Ovary (tissue), 9 donors: ENCODE results near the gene LDAH. TPM values are rescaled to one million over a fixed set of nuclear protein-coding genes. Genes with fewer than 3 reads are reported as not detected.
"Not testable (repeated sequence)": the region's sequence is repeated elsewhere in the genome, so short reads cannot be mapped to it uniquely, and the experiment has no call there.

Source experiments
- DNase-seq, 5 donors: peaks; one replicate each; pipeline ENCODE4 v3.0.0-alpha.2; 2019 to 2020
- H3K27ac ChIP-seq, 2 donors: fragments of 200-600 bp; one replicate each; pipeline versions ENCODE4 v1.5.1 to v1.8.0; 2019 to 2022
- H3K27me3 ChIP-seq: fragments of 200-600 bp; one replicate; pipeline ENCODE4 v1.8.0; 2022
- H3K36me3 ChIP-seq: fragments of 200-600 bp; sonication (generic); one replicate; pipeline ENCODE4 v1.5.1; 2019
- H3K4me1 ChIP-seq: one replicate; pipeline ENCODE4 v1.8.1; 2013; ENCODE audit warnings: mild to moderate bottlenecking, moderate library complexity; ENCODE audit not compliant: insufficient read depth
- H3K4me3 ChIP-seq: fragments of 200-600 bp; sonication (generic); one replicate; pipeline ENCODE4 v1.5.1; 2017
- H3K9me3 ChIP-seq, 2 donors: fragments of 200-600 bp in 1 of 2; sonication (generic) in 1 of 2; one replicate each; pipeline versions ENCODE4 v1.5.1 to v1.8.1; 2013 to 2019; ENCODE audit warnings: mild to moderate bottlenecking in 1 of 2, moderate library complexity in 1 of 2
- EP300 ChIP-seq: sonication (generic); formaldehyde crosslinking; IDR thresholded peaks from one replicate; pipeline ENCODE4 v1.6.1; 2017; ENCODE audit warnings: antibody characterized with exemption
- POLR2A ChIP-seq: fragments of 450-650 bp; IDR thresholded peaks from one replicate; pipeline ENCODE4 v1.6.1; 2017; ENCODE audit warnings: antibody characterized with exemption, mild to moderate bottlenecking, moderate library complexity
- WGBS, 3 donors: extraction: QIAGEN DNeasy Blood & Tissue Kit in 1 of 3; methylation state at CpG; one replicate each; pipeline versions ENCODE4 v1.1.5 to v1.1.7; 2013 to 2017; 5-methylcytosine and 5-hydroxymethylcytosine counted together
- intact Hi-C, 4 donors: fragments of 100-400 bp; cut with DNase I; formaldehyde crosslinking; loops; one replicate each; pipeline versions ENCODE4 v1.11.0 to v1.15.1; 2022 to 2023
- polyA plus RNA-seq, 2 donors: library from polyadenylated mRNA; stranded (reverse); fragments of 200-250 nt in 1 of 2; fragments of 350-450 nt in 1 of 2; fragmentation: Illumina TruSeq in 1 of 2; extraction: RNeasy Lipid Tissue Mini Kit (QIAGEN cat#74804) in 1 of 2; gene quantifications; one replicate each; pipeline ENCODE4 v1.2.3, GENCODE V29; 2013 to 2014
- total RNA-seq, 7 donors: library from RNA; depleted of rRNA in 2 of 7; stranded (reverse); fragments of >200 nt in 2 of 7; fragmentation: NEBNext Ultra II Directional in 3 of 7; extraction: Animal tissue kit (Norgen Biotek cat#: 25700) in 3 of 7; gene quantifications; one replicate each; pipeline versions ENCODE4 v1.1.0 to v1.2.4, GENCODE V29; 2016 to 2023
- TF ChIP-seq, protein P1 (sequence below), 3 donors: fragments of 450-650 bp in 2 of 3; fragments of 200-600 bp in 1 of 3; IDR thresholded peaks; one replicate each; pipeline versions ENCODE4 v1.5.1 to v1.8.0; 2016 to 2022; ENCODE audit warnings: antibody characterized with exemption in 3 of 3, mild to moderate bottlenecking in 1 of 3
- donor health status: DM: no; HTN: no; CAD: no; lungs with moderate emphysema.
- donor health status: DM: no; HTN: no; CAD: no.
- donor health status: Bipolar disorder and iron deficiency.
- donor health status: DM: yes; HTN: yes; CAD: no.
- donor health status: DM: no; HTN: no; CAD: no.
- donor health status: DM: yes; HTN: yes; CAD: no.

Gene LDAH
- total and polyA plus RNA-seq, 9 donors = 4.0 to 21.0 (median 11.0) TPM

DNA sequence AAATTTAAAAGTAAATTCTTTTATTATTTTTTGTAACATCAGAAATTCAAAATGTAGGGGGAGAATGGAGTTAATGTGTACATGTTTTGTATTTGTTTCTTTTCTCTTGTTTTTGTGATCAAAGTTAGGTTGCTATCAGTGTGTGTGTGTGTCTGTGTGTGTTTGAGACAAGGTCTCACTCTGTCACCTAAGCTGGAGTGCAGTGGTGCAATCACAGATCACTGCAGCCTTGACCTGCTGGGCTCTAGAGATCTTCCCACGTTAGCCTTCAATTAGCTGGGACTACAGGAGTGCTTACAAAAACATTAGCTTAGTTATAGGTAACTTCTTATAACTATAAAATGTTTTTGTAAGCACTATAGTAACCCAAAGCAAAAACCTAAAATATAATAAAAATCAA, 105.3 kb downstream of the LDAH start:
- intact Hi-C loops = no loop called here
- Histone ChIP-seq H3K27me3 (no peaks in the 10 kb centered on the region), H3K4me3 (no peak overlapping the region), H3K4me1 (no peaks in the 10 kb centered on the region), H3K9me3 (no peaks in the 10 kb centered on the region), H3K27ac (no peak overlapping the region), H3K36me3 (no peaks in the 10 kb centered on the region)
- TF ChIP-seq POLR2A (no peak), EP300 (no peak)
- TF ChIP-seq, protein P1, sequence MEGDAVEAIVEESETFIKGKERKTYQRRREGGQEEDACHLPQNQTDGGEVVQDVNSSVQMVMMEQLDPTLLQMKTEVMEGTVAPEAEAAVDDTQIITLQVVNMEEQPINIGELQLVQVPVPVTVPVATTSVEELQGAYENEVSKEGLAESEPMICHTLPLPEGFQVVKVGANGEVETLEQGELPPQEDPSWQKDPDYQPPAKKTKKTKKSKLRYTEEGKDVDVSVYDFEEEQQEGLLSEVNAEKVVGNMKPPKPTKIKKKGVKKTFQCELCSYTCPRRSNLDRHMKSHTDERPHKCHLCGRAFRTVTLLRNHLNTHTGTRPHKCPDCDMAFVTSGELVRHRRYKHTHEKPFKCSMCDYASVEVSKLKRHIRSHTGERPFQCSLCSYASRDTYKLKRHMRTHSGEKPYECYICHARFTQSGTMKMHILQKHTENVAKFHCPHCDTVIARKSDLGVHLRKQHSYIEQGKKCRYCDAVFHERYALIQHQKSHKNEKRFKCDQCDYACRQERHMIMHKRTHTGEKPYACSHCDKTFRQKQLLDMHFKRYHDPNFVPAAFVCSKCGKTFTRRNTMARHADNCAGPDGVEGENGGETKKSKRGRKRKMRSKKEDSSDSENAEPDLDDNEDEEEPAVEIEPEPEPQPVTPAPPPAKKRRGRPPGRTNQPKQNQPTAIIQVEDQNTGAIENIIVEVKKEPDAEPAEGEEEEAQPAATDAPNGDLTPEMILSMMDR (IDR thresholded peaks at IDR 0.05) = no peak
- 54 to 73% (median 60%) methylated on average over 1 of the region's 1 CpG for WGBS, 3 donors
- no peak for DNase-seq

- WGBS, 3 donors = 94 to 97% (median 95%) methylated on average over 3 of the region's 3 CpGs
- not testable (repeated sequence) for H3K4me1 ChIP-seq, H3K36me3 ChIP-seq
Observed at GRCh38 chr2:20716164-20716563, 106.7 kb downstream of the LDAH start.

GRCh38 chr2:20714412-20714811, 108.5 kb downstream of the LDAH start:
- 96 to 98% (median 97%) methylated on average over 2 of the region's 2 CpGs for WGBS, 3 donors
- H3K9me3 ChIP-seq, H3K4me1 ChIP-seq, DNase-seq, H3K4me3 ChIP-seq, H3K27me3 ChIP-seq, H3K27ac ChIP-seq, intact Hi-C loops, H3K36me3 ChIP-seq: not testable (repeated sequence)

More at GRCh38 chr2:20716164-20716563, 106.7 kb downstream of the LDAH start:
- H3K9me3 ChIP-seq, H3K27me3 ChIP-seq, H3K27ac ChIP-seq, DNase-seq, intact Hi-C loops, H3K4me3 ChIP-seq: not testable (repeated sequence)

GRCh38 chr2:20713585-20713984, 109.3 kb downstream of the LDAH start:
- intact Hi-C loops, H3K4me1 ChIP-seq, H3K27ac ChIP-seq, H3K36me3 ChIP-seq, DNase-seq, H3K9me3 ChIP-seq, H3K4me3 ChIP-seq, H3K27me3 ChIP-seq: not testable (repeated sequence)
- WGBS, 3 donors = 89 to 96% (median 96%) methylated on average over 3 of the region's 3 CpGs

DNA sequence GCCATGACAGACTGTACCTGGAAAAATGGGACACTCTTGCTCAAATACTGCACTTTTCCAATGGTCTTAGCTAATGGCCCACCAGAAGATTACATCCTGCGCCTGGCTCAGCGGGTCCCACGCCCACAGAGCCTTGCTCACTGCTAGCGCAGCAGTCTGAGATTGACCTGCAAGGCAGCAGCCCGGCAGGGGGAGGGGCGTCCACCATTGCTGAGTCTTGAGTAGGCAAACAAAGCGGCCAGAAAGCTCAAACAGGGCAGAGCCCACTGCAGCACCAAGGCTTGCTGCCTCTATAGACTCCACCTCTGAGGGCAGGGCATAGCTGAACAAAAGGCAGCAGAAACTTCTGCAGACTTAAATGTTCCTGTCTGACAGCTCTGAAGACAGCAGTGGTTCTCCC, 111.3 kb downstream of the LDAH start:
- H3K27me3 ChIP-seq, H3K36me3 ChIP-seq, H3K4me1 ChIP-seq, H3K4me3 ChIP-seq, intact Hi-C loops, H3K9me3 ChIP-seq, DNase-seq, H3K27ac ChIP-seq: not testable (repeated sequence)
- 98 to 100% (median 99%) methylated on average over 7 of the region's 7 CpGs for WGBS, 3 donors

- no peaks in the 10 kb centered on the region for H3K4me1 ChIP-seq
- TF ChIP-seq, protein P1 (IDR thresholded peaks at IDR 0.05) = no peak
- TF ChIP-seq POLR2A (no peak), EP300 (no peak)
- intact Hi-C loops = no loop called here
- H3K27ac ChIP-seq = no peak overlapping the region
- no peaks in the 10 kb centered on the region for H3K9me3 ChIP-seq
- no peaks in the 10 kb centered on the region for H3K27me3 ChIP-seq
- no peak overlapping the region for H3K4me3 ChIP-seq
- WGBS, 3 donors = 89 to 94% (median 93%) methylated on average over 4 of the region's 4 CpGs
- no peaks in the 10 kb centered on the region for H3K36me3 ChIP-seq
- no peak for DNase-seq
Observed at GRCh38 chr2:20707601-20708000, 115.3 kb downstream of the LDAH start.

- Histone ChIP-seq H3K27me3 (no peaks in the 10 kb centered on the region), H3K27ac (no peak overlapping the region), H3K9me3 (no peaks in the 10 kb centered on the region), H3K36me3 (no peaks in the 10 kb centered on the region), H3K4me3 (no peak overlapping the region), H3K4me1 (no peaks in the 10 kb centered on the region)
- no peak for DNase-seq
- TF ChIP-seq POLR2A (no peak), EP300 (no peak)
- TF ChIP-seq, protein P1 (IDR thresholded peaks at IDR 0.05) = no peak
- intact Hi-C loops = no loop called here
- 27 to 37% (median 35%) methylated on average over 3 of the region's 3 CpGs for WGBS, 3 donors
Observed at GRCh38 chr2:20706786-20707185, 116.1 kb downstream of the LDAH start.
